GM21737 (cell line): ENCODE data around the gene TPI1.

ENCODE experiments used
- ATAC-seq: cut with Tn5 transposase; IDR thresholded peaks from one replicate; pipeline ENCODE4 v1.9.1; 2021; ENCODE audit warnings: mild to moderate bottlenecking, moderate library complexity; ENCODE audit not compliant: unreplicated experiment

TPI1 gene

DNA sequence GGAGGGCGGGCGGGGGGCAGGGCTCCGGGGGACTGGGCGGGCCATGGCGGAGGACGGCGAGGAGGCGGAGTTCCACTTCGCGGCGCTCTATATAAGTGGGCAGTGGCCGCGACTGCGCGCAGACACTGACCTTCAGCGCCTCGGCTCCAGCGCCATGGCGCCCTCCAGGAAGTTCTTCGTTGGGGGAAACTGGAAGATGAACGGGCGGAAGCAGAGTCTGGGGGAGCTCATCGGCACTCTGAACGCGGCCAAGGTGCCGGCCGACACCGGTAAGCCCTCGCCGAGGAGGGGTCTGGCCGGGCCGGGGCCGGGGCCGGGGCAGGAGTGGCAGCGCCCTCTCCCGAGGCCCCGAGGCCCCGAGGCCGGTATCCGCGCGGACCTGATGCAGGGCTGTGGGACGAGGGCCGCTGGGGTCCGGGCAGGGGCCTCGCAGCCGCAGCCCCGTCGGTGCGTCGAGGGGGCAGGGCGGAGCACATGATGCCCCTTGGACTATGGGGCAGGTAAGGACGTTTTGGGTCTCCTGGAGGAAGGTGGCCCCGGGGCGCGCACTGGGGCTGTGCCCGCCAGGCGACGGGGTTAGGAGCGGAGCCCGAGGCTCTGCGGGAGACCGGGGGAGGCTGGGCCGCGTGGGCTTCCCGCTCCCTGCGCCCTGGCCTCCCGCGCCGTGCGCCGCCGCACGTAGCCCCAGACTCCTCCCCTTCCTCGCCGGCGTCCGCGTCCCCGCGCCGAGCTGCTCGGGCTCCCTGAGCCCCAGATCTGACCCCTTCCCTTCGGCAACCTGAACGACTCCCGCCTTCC is at the start of gene TPI1:
Gene TPI1 (plus strand): TSS at position 119 of the 798 bp plus-strand sequence. CDS start 36 bp downstream, at position 155.
- ATAC-seq: peak; percentile 42

DNA sequence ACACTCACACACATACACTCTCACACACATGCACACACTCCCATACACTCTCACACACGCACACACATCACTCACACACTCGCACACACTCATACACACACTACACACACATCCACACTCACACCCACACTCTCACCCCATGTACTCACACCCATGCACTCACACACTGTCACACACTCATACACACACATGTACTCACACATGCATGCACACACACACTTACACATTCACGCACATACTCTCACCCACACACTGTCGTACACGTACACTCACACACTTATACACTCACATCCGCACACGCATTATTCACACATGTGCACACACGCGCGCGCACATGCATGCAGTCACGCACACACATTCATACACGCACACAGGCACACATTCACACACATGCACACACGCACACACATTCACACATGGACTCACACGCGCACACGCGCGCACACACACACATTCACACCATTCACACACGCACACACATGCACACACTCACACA is 49.6 kb upstream of the TPI1 start:
- ATAC-seq: no peak

DNA sequence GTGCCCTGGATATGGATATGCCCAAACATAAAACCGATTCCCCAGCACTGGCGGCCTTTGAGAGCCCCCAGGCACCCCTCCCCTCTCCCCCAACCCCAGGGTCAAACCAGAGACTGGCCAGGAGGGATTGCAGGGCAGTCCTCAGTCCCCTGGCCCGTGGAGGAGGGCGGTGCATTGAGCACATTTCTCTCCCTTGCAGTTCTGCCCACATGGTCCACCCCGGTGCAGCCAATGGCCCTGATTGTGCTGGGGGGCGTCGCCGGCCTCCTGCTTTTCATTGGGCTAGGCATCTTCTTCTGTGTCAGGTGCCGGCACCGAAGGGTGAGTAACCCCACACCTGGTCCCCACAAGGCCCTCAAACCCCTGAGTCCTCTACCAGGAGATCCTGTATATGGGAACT is 49.1 kb upstream of the TPI1 start:
- no peak for ATAC-seq

DNA sequence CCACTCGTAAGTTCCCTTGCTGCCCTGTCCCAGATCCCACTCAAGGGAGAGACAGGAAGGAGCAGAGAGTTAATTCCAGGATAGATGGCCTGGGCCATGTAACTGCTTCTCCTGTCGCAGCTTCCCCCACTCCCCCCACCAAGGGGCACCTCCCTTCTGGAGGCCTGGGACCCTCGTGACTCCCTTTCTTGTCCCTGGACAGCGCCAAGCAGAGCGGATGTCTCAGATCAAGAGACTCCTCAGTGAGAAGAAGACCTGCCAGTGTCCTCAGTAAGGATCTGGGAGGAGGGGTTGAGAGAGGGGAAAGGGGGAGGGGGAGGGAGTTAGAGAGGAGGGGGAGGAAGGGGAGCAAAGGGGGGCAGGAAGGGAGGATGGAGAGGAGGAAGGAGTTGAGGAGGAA is 48.7 kb upstream of the TPI1 start:
- no peak for ATAC-seq

DNA sequence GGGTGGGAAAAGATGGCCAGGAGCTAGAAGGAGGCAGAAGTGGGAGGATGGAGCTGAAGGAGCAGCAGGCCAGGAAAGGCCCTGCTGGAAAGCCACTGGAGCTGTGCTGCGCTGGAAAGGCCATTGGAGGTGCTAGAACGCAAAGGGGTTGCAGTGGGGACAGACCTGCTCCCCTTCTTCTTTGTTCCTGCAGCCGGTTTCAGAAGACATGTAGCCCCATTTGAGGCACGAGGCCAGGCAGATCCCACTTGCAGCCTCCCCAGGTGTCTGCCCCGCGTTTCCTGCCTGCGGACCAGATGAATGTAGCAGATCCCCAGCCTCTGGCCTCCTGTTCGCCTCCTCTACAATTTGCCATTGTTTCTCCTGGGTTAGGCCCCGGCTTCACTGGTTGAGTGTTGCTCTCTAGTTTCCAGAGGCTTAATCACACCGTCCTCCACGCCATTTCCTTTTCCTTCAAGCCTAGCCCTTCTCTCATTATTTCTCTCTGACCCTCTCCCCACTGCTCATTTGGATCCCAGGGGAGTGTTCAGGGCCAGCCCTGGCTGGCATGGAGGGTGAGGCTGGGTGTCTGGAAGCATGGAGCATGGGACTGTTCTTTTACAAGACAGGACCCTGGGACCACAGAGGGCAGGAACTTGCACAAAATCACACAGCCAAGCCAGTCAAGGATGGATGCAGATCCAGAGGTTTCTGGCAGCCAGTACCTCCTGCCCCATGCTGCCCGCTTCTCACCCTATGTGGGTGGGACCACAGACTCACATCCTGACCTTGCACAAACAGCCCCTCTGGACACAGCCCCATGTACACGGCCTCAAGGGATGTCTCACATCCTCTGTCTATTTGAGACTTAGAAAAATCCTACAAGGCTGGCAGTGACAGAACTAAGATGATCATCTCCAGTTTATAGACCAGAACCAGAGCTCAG is 48.0 kb upstream of the TPI1 start:
- no peak for ATAC-seq

DNA sequence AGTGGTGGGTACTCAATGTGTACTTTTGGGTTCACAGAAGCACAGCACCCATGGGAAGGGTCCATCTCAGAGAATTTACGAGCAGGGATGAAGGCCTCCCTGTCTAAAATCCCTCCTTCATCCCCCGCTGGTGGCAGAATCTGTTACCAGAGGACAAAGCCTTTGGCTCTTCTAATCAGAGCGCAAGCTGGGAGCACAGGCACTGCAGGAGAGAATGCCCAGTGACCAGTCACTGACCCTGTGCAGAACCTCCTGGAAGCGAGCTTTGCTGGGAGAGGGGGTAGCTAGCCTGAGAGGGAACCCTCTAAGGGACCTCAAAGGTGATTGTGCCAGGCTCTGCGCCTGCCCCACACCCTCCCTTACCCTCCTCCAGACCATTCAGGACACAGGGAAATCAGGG is 47.2 kb upstream of the TPI1 start:
- no peak for ATAC-seq

DNA sequence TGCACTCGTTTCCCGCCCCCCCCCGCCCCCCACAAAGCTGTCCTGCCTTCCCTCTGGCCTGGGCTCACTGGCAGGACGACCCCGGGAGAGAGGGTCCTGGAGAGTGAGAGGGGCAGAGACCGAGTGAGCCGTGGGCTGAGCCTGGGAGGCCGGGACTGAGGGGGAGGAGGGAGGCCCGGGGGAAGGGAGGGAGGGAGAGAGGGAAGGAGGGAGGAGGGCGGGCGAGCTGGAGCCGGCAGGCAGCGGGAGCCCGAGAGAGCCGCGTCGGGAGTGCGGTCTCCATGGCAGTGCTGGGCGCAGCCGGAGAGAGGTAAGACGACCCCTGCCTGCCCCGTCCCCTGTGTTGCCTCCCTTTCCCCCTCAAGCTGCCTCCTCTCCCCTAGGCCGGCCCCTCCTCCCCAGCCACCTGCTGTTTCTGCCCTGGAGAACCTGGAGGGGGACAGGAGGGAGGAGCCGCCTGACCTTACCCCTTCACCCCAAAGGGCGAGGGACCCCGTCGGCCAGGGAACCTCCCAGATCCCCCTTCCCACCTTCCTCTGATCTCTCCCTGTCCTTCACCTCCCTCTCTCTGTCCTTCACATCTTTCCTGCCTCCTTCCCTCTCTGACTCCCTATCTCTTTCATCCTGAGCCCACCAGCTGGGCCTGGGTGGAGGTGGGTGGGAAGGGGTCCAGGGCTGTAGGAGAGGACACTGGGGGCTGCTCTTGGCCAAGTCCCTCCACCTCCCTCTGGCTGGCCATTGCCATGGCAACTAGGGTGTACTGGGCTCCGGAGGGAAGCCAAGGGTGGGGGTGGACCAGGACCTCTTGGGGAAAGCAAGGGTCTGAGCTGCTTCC is 45.5 kb upstream of the TPI1 start, which contains the start of gene GPR162:
Gene GPR162 (plus strand): TSS at position 231 of the 835 bp plus-strand sequence. CDS start 2,078 bp downstream, outside the sequence.
- no peak for ATAC-seq

DNA sequence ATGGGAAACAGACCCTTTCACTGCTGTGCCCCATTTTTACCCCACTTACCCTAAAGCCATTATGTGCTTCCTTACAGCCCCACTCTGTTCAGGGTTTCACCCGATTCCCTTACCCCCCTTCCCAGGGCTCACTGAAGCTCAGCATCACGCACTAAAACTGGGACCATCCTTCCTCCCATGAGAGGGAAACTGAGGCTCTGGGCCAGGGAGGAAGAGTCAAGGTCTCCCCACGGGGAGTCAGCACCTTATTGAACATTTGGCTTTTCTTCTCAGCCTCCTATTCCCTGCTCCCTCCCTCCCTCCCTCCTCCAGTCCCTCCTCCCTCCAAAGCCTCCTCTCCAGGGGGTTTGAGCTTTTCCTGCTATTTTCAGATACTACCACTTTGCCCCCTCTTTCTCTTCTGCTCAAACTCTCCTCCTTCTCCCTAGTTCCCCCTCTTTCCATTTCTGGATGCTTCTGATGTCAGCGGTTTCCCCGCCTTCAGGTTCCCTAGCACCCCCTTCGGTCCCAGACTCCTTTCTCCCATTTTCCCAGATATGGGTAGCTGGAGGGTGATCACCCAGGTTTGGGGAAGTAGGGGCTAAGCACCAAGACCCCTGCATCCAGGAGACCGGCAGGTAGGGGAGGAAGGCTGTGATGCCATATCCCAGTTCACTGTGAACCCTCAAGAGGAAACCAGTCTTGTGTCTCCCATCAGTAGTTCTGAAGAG is 44.8 kb upstream of the TPI1 start:
- no peak for ATAC-seq

DNA sequence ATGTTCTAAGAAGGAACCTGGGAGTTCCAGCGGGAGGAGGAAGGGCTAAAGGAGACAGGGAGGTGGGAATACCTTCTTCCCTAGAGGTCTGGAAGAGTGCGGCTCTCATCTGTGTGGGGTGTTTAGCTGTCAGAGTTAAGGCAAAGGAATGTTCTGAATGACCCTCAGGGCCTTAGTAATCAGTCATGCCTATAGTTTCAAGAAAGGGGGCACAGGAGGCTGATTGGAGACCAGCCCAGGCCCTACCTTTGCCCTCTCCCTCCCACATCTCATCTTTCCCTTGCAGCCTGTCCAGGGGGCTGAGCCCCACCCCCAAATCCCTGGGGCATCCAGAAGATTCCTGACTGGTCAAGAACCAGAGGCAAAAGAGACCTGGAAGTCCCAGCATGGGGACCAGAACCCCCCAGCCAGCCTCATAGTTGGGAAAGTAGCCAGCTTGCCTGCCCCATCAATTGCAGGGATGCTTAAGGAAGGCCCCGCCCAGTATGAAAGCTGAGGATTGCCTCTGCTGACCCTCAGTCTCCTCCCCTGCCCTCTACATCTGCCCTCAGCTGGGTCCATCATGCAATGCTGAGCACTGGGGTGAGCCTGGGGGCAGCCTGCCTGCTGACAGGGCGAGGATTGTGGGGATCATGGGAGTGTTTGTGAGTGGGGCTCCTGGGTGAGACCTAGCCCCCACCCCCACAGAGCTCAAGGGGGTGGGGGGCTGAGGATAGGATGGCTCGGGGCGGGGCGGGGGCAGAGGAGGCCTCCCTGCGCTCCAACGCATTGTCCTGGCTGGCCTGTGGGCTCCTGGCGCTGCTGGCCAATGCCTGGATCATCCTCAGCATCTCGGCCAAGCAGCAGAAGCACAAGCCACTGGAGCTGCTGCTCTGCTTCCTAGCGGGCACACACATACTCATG is 43.9 kb upstream of the TPI1 start:
- ATAC-seq: no peak

DNA sequence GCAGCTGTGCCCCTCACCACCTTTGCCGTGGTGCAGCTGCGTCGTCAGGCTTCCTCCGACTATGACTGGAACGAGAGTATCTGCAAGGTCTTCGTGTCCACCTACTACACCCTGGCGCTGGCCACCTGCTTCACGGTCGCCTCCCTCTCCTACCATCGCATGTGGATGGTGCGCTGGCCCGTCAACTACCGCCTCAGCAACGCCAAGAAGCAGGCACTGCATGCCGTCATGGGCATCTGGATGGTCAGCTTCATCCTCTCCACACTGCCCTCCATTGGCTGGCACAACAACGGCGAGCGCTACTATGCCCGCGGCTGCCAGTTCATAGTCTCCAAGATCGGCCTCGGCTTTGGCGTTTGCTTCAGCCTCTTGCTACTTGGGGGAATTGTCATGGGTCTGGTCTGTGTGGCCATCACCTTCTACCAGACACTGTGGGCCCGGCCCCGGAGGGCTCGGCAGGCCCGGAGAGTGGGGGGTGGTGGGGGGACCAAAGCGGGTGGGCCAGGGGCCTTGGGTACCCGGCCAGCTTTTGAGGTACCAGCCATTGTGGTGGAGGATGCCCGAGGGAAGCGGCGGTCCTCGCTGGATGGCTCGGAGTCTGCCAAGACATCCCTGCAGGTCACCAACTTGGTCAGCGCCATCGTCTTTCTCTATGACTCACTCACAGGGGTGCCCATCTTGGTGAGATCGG is 43.1 kb upstream of the TPI1 start:
- ATAC-seq: no peak

DNA sequence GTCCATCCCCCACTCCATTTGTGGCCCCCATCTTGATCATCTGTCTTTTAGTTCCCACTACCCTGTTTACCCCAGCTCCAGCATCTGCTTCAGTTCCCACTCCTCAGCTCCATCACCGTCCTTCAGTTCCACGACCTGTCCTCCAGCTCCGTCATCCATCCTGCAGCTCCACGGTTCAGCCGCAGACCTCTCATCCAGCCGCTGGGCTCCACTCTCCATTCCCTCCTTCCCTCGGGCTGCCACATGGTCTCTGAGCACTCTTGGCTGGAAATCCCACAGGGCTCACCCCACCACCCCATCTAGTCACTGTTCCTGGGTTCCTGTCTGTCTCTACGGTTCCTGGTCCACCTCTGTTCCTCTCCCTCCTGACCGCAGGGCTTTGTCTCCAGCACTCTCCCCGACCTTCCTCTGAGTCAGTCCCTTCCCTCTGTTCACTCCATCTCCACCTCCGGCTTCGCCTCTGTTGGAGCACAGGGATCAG is 42.4 kb upstream of the TPI1 start:
- ATAC-seq: no peak

DNA sequence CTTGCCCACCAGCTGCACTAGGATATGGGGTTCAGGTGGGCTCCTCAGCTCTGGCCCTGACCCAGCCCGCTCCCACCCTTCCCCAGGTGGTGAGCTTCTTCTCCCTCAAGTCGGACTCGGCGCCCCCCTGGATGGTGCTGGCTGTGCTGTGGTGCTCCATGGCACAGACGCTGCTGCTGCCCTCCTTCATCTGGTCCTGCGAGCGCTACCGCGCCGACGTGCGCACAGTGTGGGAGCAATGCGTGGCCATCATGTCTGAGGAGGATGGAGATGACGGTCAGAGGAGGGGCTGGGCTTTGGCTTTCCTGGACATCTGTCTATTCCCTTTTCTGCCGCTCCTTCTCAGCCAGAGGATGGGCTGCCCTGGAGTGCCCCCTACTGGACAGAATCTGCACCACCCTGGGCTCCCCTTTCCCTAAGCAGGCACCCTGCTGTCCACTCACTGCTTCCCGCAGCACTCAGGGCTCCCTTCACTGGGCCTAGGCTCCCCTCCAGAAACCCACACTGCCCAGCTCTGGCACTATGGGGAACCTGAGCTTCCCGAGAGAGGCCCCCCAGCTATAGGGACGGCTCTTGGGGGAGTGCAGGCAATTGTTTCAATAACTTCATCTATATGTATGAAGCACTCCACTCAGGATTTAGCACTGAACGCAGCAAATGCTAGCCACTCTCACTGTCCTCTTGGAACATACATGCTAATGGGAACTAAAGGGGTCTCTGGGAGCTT is 41.8 kb upstream of the TPI1 start:
- no peak for ATAC-seq

DNA sequence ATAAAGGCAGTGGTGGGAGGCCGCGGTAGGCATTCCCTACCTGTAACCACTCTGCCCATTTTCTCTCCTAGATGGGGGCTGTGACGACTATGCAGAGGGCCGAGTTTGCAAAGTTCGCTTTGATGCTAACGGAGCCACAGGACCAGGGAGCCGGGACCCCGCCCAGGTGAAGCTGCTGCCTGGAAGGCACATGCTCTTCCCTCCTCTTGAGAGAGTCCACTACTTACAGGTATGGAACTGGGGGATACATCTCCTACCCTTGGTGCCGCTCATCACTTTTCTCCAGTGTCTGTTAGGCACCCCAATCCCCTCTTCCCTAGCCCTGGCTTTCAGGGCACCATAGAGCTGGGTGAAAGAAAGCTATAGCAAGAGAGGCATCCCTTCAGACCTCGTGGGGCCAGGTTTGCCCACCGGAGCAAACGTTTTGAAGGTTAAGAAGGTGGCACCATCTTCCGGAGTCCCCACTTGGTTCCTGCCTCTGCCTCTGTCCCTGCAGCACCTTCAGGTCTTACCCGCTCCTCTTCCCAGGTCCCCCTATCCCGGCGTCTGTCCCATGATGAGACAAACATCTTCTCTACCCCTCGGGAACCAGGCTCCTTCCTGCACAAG is 41.1 kb upstream of the TPI1 start:
- no peak for ATAC-seq

DNA sequence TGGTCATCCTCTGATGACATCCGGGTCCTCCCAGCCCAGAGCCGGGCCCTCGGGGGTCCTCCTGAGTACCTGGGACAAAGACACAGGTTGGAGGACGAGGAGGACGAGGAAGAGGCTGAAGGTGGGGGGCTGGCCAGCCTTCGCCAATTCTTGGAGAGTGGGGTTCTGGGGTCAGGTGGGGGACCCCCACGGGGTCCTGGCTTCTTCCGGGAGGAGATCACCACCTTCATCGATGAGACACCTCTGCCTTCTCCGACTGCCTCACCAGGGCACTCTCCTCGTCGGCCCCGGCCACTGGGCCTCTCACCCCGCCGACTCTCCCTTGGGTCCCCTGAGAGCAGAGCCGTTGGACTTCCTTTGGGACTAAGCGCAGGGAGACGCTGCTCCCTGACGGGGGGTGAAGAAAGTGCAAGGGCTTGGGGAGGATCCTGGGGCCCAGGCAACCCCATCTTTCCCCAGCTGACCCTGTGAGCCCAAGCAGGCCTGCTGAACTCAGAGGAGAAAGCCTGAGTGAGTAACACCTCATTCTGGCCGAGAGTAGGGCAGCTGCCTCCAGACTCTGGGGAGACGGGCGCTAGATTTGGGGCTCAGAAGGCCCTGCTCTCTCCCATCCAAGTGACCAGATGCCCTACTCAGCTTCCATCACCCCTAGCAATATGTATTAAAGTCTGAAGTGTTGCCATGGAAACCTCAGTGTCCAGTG is 40.4 kb upstream of the TPI1 start:
- no peak for ATAC-seq

DNA sequence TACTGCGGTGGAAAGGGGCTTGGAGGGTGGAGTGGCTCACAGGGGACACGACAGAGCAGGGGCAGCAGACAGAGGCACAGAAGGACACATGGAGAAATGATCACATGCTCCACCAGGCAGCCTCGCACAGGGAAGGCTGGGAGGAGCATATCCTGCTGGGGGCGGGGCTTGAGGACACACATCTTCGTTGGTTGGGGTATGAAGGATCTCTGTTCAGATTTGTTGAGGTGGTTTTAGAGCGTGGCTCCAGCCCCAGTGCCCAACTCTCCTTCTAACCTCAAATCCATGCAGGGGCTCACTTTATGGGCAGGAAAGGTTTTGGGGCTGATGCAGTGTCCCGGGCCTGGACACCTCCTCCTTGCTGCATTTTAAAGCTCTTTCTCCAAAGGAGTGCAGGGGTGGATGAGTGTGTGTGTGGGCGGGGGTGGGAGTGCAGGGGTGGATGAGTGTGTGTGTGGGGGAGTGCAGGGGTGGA is 39.9 kb upstream of the TPI1 start:
- ATAC-seq: no peak

DNA sequence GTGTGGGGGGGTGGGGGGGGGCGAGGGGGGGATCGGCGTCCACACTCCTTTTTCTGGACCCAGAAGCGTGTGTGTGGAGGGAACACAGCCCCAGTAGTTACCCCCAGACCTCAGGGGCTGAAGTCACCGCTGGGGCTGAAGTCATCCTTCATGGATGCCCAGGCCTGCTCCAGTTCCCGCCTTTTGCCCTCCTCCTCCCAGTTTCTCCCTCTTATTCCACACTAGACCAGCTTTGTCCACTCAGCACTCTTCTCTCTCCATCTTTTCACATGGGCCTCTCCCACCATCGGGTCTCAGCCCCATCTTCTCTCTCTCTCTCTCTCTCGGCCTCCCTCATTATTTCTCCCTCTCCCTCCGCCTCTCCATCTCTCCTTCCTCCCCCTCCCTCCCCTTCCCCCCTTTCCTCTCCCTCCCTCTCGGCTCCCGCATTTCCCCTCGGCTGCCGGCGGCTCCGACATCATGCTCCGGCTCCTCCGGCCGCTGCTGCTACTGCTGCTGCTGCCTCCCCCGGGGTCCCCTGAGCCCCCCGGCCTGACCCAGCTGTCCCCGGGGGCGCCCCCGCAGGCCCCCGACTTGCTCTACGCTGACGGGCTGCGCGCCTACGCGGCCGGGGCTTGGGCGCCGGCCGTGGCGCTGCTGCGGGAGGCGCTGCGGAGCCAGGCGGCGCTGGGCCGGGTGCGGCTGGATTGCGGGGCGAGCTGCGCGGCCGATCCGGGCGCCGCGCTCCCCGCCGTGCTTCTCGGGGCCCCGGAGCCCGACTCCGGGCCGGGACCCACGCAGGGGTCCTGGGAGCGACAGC is 39.1 kb upstream of the TPI1 start, which contains the start of gene P3H3:
Gene P3H3 (plus strand): TSS at position 426 of the 799 bp plus-strand sequence. CDS start 34 bp downstream, at position 460.
- ATAC-seq: no peak
